Measurements from ENCODE around the gene GADD45A.

- TF ChIP-seq CTCF (conservative IDR thresholded peaks at IDR 0.05; ENCODE audit: low read length), result no peak
- TF ChIP-seq EZH2phosphoT487 (IDR thresholded peaks at IDR 0.05; ENCODE audit: borderline replicate concordance), result no peak
Measured at GRCh38 chr1:67701876-67702275, 16.9 kb downstream of the GADD45A start.
